K562 (cell line): Measurements from ENCODE around the gene ABR. TPM values are rescaled to one million over a fixed set of nuclear protein-coding genes. Genes with fewer than 3 reads are reported as not detected.

Source experiments
- ELF4 ChIP-seq: fragments of 450-650 bp; formaldehyde crosslinking; IDR thresholded peaks from 2 replicates; pipeline ENCODE4 v1.4.0; 2022; ENCODE audit warnings: missing genetic modification characterization
- HLTF ChIP-seq: fragments of 450-650 bp; IDR thresholded peaks from 2 replicates; pipeline ENCODE4 v1.6.1; 2016
- HNRNPK ChIP-seq: fragments of 200-400 bp; formaldehyde crosslinking; IDR thresholded peaks from one replicate; pipeline ENCODE4 v1.6.1; 2018; ENCODE audit warnings: mild to moderate bottlenecking, low read depth, low read length; ENCODE audit not compliant: poor library complexity, severe bottlenecking
- PHF8 ChIP-seq: fragments of 200-600 bp; sonication (generic); IDR thresholded peaks from 2 replicates; pipeline ENCODE4 v1.6.1; 2012; ENCODE audit warnings: mixed run types, mild to moderate bottlenecking, inconsistent platforms, low read length, moderate library complexity, borderline replicate concordance
- POLR3A ChIP-seq: IDR thresholded peaks from 2 replicates; pipeline ENCODE4 v1.6.1; 2011; ENCODE audit warnings: borderline replicate concordance, mild to moderate bottlenecking, moderate library complexity; ENCODE audit not compliant: insufficient read length, insufficient read depth; ENCODE audit errors: extremely low read depth
- SREBF1 ChIP-seq: fragments of 150-350 bp; IDR thresholded peaks from 2 replicates; pipeline ENCODE4 v1.6.1; 2014; ENCODE audit warnings: antibody characterized with exemption, low read depth, low read length, borderline replicate concordance
- ZNF57 ChIP-seq: fragments of 450-650 bp; formaldehyde crosslinking; IDR thresholded peaks from 2 replicates; pipeline ENCODE4 v1.4.0; 2020; ENCODE audit warnings: mild to moderate bottlenecking, moderate library complexity
- ZNF77 ChIP-seq: fragments of 250-450 bp; sonication (Bioruptor Pico); IDR thresholded peaks from 2 replicates; pipeline ENCODE4 v1.5.0; 2020
- polyA plus RNA-seq, 8 experiments: library from polyadenylated mRNA; depleted of rRNA in 4 of 8; stranded (reverse) in 5 of 8; unstranded in 3 of 8; fragments of >200 nt; fragmentation: Nextera tagmentation in 2 of 8; fragmentation: Illumina TruSeq in 1 of 8; extraction: Ambion mirVana in 2 of 8; extraction: Trizol in 1 of 8; gene quantifications; 2 replicates each; pipeline versions ENCODE4 v1.2.1 to v1.2.3, GENCODE V29; 2011 to 2014; ENCODE audit warnings: inconsistent platforms in 1 of 8, missing spikeins in 1 of 8
- total RNA-seq, 7 experiments: library from RNA; depleted of rRNA in 6 of 7; stranded (reverse); fragments of >200 nt in 6 of 7; fragmentation: Illumina TruSeq in 2 of 7; extraction: Trizol in 2 of 7; gene quantifications; 2 replicates each; pipeline versions ENCODE4 v1.2.1 to v1.2.3, GENCODE V29; 2011 to 2021; ENCODE audit warnings: low replicate concordance in 1 of 7
- TF ChIP-seq, protein P1 (sequence below), 2 experiments: fragments of 450-650 bp; conservative IDR thresholded peaks; 2 replicates each; pipeline ENCODE4 v1.6.1; 2017; ENCODE audit warnings: mild to moderate bottlenecking in 2 of 2, moderate library complexity in 2 of 2
- TF ChIP-seq, protein P2 (sequence below), 2 experiments: fragments of 450-650 bp in 1 of 2; sonication (generic) in 1 of 2; formaldehyde crosslinking in 1 of 2; IDR thresholded peaks; 2 replicates each; pipeline versions ENCODE4 v1.7.1 to v1.9.0; 2016 to 2022; ENCODE audit warnings: inconsistent platforms in 1 of 2, mild to moderate bottlenecking in 1 of 2, missing genetic modification reagents in 1 of 2
- TF ChIP-seq, protein P3 (sequence below): fragments of 450-650 bp; IDR thresholded peaks from 2 replicates; pipeline ENCODE4 v1.7.0; 2016; ENCODE audit warnings: borderline replicate concordance

Gene ABR
- total and polyA plus RNA-seq, 9 of the 15 experiments (the other 6 are each of a cell fraction or from before 2014, with no cell fraction given): 0.07 to 1.6 (median 0.37) TPM; not detected in 1

DNA sequence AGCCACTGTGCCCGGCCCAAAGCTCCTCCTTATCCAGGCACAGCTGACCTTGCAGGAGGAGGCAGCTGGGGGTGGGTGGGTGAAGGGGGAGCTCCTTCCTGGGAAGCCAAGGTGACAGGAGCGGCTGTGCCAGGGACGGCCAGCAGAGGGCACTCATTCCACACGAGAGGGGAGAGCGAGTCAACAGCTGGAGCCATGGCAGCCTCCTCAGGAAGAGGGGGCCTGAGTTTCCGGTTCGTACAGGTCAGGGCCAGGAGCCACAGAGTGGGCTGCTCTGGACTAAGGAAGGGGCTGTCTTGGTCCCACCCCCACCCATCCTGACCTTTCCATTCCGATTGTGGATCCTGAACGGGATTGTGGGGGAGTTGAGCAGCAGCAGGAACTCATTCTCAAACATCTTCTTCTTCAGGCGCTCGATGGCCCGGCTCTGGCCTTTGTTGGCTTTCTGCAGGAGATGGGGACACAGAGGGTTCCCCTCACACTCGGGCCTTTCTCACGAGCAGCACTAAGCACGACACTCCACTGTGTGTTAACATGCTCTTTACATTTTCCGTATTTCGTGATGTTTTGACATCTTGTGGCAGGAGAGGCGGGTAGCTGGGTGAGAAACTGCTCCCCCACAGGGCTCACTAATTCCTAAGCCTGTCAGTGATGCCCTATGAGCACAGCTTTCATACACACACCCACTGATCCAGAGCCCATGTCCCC, 121.2 kb downstream of the ABR start (continued):
- TF ChIP-seq SREBF1 (no peak), ZNF77 (CRISPR knock-in tag) (no peak), PHF8 (no peak), POLR3A (no peak), HLTF (peak; percentile 89), ELF4 (no peak), HNRNPK (no peak), ZNF57 (CRISPR knock-in tag) (no peak)
- TF ChIP-seq, protein P1, sequence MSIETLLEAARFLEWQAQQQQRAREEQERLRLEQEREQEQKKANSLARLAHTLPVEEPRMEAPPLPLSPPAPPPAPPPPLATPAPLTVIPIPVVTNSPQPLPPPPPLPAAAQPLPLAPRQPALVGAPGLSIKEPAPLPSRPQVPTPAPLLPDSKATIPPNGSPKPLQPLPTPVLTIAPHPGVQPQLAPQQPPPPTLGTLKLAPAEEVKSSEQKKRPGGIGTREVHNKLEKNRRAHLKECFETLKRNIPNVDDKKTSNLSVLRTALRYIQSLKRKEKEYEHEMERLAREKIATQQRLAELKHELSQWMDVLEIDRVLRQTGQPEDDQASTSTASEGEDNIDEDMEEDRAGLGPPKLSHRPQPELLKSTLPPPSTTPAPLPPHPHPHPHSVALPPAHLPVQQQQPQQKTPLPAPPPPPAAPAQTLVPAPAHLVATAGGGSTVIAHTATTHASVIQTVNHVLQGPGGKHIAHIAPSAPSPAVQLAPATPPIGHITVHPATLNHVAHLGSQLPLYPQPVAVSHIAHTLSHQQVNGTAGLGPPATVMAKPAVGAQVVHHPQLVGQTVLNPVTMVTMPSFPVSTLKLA (conservative IDR thresholded peaks at IDR 0.05): no peak
- TF ChIP-seq, protein P2, sequence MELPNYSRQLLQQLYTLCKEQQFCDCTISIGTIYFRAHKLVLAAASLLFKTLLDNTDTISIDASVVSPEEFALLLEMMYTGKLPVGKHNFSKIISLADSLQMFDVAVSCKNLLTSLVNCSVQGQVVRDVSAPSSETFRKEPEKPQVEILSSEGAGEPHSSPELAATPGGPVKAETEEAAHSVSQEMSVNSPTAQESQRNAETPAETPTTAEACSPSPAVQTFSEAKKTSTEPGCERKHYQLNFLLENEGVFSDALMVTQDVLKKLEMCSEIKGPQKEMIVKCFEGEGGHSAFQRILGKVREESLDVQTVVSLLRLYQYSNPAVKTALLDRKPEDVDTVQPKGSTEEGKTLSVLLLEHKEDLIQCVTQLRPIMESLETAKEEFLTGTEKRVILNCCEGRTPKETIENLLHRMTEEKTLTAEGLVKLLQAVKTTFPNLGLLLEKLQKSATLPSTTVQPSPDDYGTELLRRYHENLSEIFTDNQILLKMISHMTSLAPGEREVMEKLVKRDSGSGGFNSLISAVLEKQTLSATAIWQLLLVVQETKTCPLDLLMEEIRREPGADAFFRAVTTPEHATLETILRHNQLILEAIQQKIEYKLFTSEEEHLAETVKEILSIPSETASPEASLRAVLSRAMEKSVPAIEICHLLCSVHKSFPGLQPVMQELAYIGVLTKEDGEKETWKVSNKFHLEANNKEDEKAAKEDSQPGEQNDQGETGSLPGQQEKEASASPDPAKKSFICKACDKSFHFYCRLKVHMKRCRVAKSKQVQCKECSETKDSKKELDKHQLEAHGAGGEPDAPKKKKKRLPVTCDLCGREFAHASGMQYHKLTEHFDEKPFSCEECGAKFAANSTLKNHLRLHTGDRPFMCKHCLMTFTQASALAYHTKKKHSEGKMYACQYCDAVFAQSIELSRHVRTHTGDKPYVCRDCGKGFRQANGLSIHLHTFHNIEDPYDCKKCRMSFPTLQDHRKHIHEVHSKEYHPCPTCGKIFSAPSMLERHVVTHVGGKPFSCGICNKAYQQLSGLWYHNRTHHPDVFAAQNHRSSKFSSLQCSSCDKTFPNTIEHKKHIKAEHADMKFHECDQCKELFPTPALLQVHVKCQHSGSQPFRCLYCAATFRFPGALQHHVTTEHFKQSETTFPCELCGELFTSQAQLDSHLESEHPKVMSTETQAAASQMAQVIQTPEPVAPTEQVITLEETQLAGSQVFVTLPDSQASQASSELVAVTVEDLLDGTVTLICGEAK (IDR thresholded peaks at IDR 0.05): 0 out of 2 replicates have a peak, but pooled peaks have one; percentile 19
- TF ChIP-seq, protein P2 (CRISPR knock-in tag; IDR thresholded peaks at IDR 0.05): no peak
- TF ChIP-seq, protein P3, sequence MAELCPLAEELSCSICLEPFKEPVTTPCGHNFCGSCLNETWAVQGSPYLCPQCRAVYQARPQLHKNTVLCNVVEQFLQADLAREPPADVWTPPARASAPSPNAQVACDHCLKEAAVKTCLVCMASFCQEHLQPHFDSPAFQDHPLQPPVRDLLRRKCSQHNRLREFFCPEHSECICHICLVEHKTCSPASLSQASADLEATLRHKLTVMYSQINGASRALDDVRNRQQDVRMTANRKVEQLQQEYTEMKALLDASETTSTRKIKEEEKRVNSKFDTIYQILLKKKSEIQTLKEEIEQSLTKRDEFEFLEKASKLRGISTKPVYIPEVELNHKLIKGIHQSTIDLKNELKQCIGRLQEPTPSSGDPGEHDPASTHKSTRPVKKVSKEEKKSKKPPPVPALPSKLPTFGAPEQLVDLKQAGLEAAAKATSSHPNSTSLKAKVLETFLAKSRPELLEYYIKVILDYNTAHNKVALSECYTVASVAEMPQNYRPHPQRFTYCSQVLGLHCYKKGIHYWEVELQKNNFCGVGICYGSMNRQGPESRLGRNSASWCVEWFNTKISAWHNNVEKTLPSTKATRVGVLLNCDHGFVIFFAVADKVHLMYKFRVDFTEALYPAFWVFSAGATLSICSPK: no peak
